ENCODE measurements around the gene EVC2. TPM values are rescaled to one million over a fixed set of nuclear protein-coding genes. Genes with fewer than 3 reads are reported as not detected.

EVC2 gene
- total RNA-seq, 3 donors from 2014 or later (not counting 1 experiment from before 2014, with no cell fraction given) = 0.20 to 2.6 (median 1.5) TPM

- no peaks in the 10 kb centered on the region for H3K9me3 ChIP-seq (ENCODE audit: control insufficient read depth, insufficient read depth, low read length)
- H3K27ac ChIP-seq (ENCODE audit: low read length) = no peak overlapping the region
- 56% methylated on average over 1 of the region's 1 CpG for WGBS (ENCODE audit: insufficient coverage)
- DNase-seq = no peak
- peaks cover 2 to 3% of the 10 kb centered on the region in 2 donors for H3K9me3 Mint-ChIP-seq
- H3K36me3 Mint-ChIP-seq = no peaks in the 10 kb centered on the region
- peaks cover 0 to 5% of the 10 kb centered on the region in 2 donors for H3K27me3 Mint-ChIP-seq (ENCODE audit: low read depth in 2 of 2)
- intact Hi-C loops (cut with micrococcal nuclease) = no loop called here
- no peaks in the 10 kb centered on the region for H3K27me3 ChIP-seq (ENCODE audit: control insufficient read depth, insufficient read depth, low read length)
- H3K4me3 ChIP-seq (ENCODE audit: low read length) = no peak overlapping the region
- H3K4me1 ChIP-seq (ENCODE audit: control insufficient read depth, insufficient read depth, low read length) = no peaks in the 10 kb centered on the region
- TF ChIP-seq, protein P1, sequence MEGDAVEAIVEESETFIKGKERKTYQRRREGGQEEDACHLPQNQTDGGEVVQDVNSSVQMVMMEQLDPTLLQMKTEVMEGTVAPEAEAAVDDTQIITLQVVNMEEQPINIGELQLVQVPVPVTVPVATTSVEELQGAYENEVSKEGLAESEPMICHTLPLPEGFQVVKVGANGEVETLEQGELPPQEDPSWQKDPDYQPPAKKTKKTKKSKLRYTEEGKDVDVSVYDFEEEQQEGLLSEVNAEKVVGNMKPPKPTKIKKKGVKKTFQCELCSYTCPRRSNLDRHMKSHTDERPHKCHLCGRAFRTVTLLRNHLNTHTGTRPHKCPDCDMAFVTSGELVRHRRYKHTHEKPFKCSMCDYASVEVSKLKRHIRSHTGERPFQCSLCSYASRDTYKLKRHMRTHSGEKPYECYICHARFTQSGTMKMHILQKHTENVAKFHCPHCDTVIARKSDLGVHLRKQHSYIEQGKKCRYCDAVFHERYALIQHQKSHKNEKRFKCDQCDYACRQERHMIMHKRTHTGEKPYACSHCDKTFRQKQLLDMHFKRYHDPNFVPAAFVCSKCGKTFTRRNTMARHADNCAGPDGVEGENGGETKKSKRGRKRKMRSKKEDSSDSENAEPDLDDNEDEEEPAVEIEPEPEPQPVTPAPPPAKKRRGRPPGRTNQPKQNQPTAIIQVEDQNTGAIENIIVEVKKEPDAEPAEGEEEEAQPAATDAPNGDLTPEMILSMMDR (IDR thresholded peaks at IDR 0.05) = no peak
- H3K4me1 Mint-ChIP-seq = no peaks in the 10 kb centered on the region
- no peaks in the 10 kb centered on the region for H3K36me3 ChIP-seq (ENCODE audit: control insufficient read depth, insufficient read depth, low read length)
- no peak overlapping the region for H3K4me3 Mint-ChIP-seq
- no peak overlapping the region for H3K27ac Mint-ChIP-seq
- ATAC-seq = no peak
Measured at GRCh38 chr4:5662555-5662954, 45.8 kb downstream of the EVC2 start.

GRCh38 chr4:5661237-5661636 lies 47.1 kb downstream of the EVC2 start:
- H3K36me3 ChIP-seq (ENCODE audit: control insufficient read depth, insufficient read depth, low read length) = no peaks in the 10 kb centered on the region
- H3K27ac Mint-ChIP-seq = no peak overlapping the region
- peaks cover 0 to 3% of the 10 kb centered on the region in 2 donors for H3K9me3 Mint-ChIP-seq
- intact Hi-C loops (cut with micrococcal nuclease) = no loop called here
- ATAC-seq = no peak
- H3K36me3 Mint-ChIP-seq = no peaks in the 10 kb centered on the region
- no peaks in the 10 kb centered on the region for H3K4me1 ChIP-seq (ENCODE audit: control insufficient read depth, insufficient read depth, low read length)
- TF ChIP-seq, protein P1 (IDR thresholded peaks at IDR 0.05) = no peak
- H3K27me3 Mint-ChIP-seq (ENCODE audit: low read depth in 2 of 2) = peaks cover 0 to 5% of the 10 kb centered on the region in 2 donors
- no peaks in the 10 kb centered on the region for H3K4me1 Mint-ChIP-seq
- no peak overlapping the region for H3K4me3 ChIP-seq (ENCODE audit: low read length)
- no peak for DNase-seq
- no peak overlapping the region for H3K27ac ChIP-seq (ENCODE audit: low read length)
- H3K27me3 ChIP-seq (ENCODE audit: control insufficient read depth, insufficient read depth, low read length) = no peaks in the 10 kb centered on the region
- no peak overlapping the region for H3K4me3 Mint-ChIP-seq
- no peaks in the 10 kb centered on the region for H3K9me3 ChIP-seq (ENCODE audit: control insufficient read depth, insufficient read depth, low read length)
- 100% methylated on average over 3 of the region's 4 CpGs for WGBS (ENCODE audit: insufficient coverage)

DNA sequence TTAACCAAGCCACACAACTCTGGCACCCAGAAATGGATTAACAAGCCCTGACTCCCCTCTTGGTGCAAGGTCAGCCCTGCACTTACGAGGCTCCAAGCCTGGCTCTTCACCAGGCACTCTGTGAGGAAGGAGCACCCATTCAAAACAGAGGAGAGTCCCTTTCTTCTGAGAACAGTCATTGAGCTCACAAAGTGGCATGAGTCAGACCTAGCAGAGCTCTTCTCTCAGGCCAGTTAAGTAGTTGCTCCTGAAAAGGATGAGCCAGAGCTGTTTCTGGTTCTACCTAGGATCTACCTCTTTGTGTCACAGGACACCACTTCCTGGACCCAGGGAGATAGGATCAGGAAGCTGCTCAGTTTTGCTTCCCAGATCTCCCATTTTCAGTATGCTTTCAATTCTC lies 48.2 kb downstream of the EVC2 start:
- no peak overlapping the region for H3K27ac Mint-ChIP-seq
- no peak for DNase-seq
- no peak for ATAC-seq
- Histone ChIP-seq H3K27ac (ENCODE audit: low read length) (no peak overlapping the region), H3K4me1 (ENCODE audit: control insufficient read depth, insufficient read depth, low read length) (no peaks in the 10 kb centered on the region), H3K4me3 (ENCODE audit: low read length) (no peak overlapping the region), H3K36me3 (ENCODE audit: control insufficient read depth, insufficient read depth, low read length) (no peaks in the 10 kb centered on the region), H3K9me3 (ENCODE audit: control insufficient read depth, insufficient read depth, low read length) (no peaks in the 10 kb centered on the region), H3K27me3 (ENCODE audit: control insufficient read depth, insufficient read depth, low read length) (no peaks in the 10 kb centered on the region)
- intact Hi-C loops (cut with micrococcal nuclease) = no loop called here
- H3K9me3 Mint-ChIP-seq = peaks cover 0 to 3% of the 10 kb centered on the region in 2 donors
- H3K27me3 Mint-ChIP-seq (ENCODE audit: low read depth in 2 of 2) = peaks cover 0 to 5% of the 10 kb centered on the region in 2 donors
- no peaks in the 10 kb centered on the region for H3K36me3 Mint-ChIP-seq
- no peaks in the 10 kb centered on the region for H3K4me1 Mint-ChIP-seq
- WGBS (ENCODE audit: insufficient coverage) = 70% methylated on average over 1 of the region's 1 CpG
- TF ChIP-seq, protein P1 (IDR thresholded peaks at IDR 0.05) = no peak
- H3K4me3 Mint-ChIP-seq = no peak overlapping the region

DNA sequence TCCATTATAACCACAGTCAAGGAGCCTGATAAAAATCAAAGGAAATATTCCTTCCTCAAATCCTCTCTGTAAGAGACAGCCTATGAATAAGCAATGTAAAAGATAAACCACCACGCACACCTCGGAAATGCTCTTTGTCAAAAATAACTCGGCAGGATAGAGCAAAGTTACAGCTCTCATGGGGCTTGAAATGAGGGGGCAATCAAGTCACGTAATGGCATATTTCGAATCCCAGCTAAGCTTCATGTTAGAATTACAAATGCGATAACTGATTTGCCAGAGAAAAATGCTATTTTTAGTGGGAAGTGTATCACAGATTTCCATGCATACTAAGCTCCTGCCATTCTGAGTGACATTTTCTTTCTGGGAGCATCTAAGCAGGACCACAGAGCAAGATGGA lies 49.4 kb downstream of the EVC2 start:
- intact Hi-C loops (cut with micrococcal nuclease) = no loop called here

More for the DNA sequence above, 49.4 kb downstream of the EVC2 start:
- Histone ChIP-seq H3K27me3 (ENCODE audit: control insufficient read depth, insufficient read depth, low read length) (no peaks in the 10 kb centered on the region), H3K9me3 (ENCODE audit: control insufficient read depth, insufficient read depth, low read length) (no peaks in the 10 kb centered on the region), H3K27ac (ENCODE audit: low read length) (no peak overlapping the region), H3K4me1 (ENCODE audit: control insufficient read depth, insufficient read depth, low read length) (no peaks in the 10 kb centered on the region), H3K4me3 (ENCODE audit: low read length) (no peak overlapping the region), H3K36me3 (ENCODE audit: control insufficient read depth, insufficient read depth, low read length) (no peaks in the 10 kb centered on the region)
- Mint-ChIP-seq H3K36me3 (no peaks in the 10 kb centered on the region), H3K27ac (no peak overlapping the region), H3K4me1 (no peaks in the 10 kb centered on the region), H3K9me3 (peaks cover 0 to 3% of the 10 kb centered on the region in 2 donors), H3K27me3 (ENCODE audit: low read depth in 2 of 2) (peaks cover 0 to 5% of the 10 kb centered on the region in 2 donors), H3K4me3 (no peak overlapping the region)
- TF ChIP-seq, protein P1 (IDR thresholded peaks at IDR 0.05) = no peak
- DNase-seq (no peak), ATAC-seq (no peak)
- WGBS (ENCODE audit: insufficient coverage) = 92% methylated on average over 6 of the region's 6 CpGs
